Mesenchymal stem cell (in vitro differentiated cells and primary cell): ENCODE results near the gene COL18A1.

ENCODE experiments used
- DNase-seq: peaks from one replicate; pipeline ENCODE4 v3.0.0-alpha.2; 2013
- H2AFZ ChIP-seq: one replicate; pipeline ENCODE4 v1.6.1; 2013; ENCODE audit warnings: low read depth, mild to moderate bottlenecking, control low read depth, inconsistent platforms, low read length, moderate library complexity
- H2AK5ac ChIP-seq: 2 replicates; pipeline ENCODE4 v1.6.1; 2013; ENCODE audit warnings: low read length, moderate library complexity, mild to moderate bottlenecking, inconsistent platforms; ENCODE audit not compliant: severe bottlenecking
- H2BK120ac ChIP-seq: one replicate; pipeline ENCODE4 v1.6.1; 2013; ENCODE audit warnings: low read depth, mild to moderate bottlenecking, inconsistent platforms, low read length, moderate library complexity
- H2BK12ac ChIP-seq, 2 experiments: one replicate each; pipeline ENCODE4 v1.6.1; 2013; ENCODE audit warnings: inconsistent platforms in 2 of 2, low read length in 2 of 2, mild to moderate bottlenecking in 2 of 2, moderate library complexity in 2 of 2, control low read depth in 1 of 2
- H2BK15ac ChIP-seq: one replicate; pipeline ENCODE4 v1.6.1; 2013; ENCODE audit warnings: mild to moderate bottlenecking, low read depth, inconsistent platforms; ENCODE audit not compliant: poor library complexity, severe bottlenecking
- H2BK5ac ChIP-seq: 2 replicates; pipeline ENCODE4 v1.6.1; 2013; ENCODE audit warnings: low read depth, mild to moderate bottlenecking, low read length, control low read depth, inconsistent platforms; ENCODE audit not compliant: poor library complexity, severe bottlenecking
- H3K14ac ChIP-seq, 2 experiments: one replicate each; pipeline ENCODE4 v1.6.1; 2013; ENCODE audit warnings: inconsistent platforms in 2 of 2, low read length in 2 of 2, control low read depth in 1 of 2, mild to moderate bottlenecking in 1 of 2, moderate library complexity in 1 of 2
- H3K18ac ChIP-seq, 2 experiments: one replicate each; pipeline ENCODE4 v1.6.1; 2013; ENCODE audit warnings: inconsistent platforms in 2 of 2, low read length in 2 of 2, control low read depth in 1 of 2, low read depth in 1 of 2, mild to moderate bottlenecking in 1 of 2
- H3K23ac ChIP-seq, 2 experiments: one replicate each; pipeline ENCODE4 v1.6.1; 2013; ENCODE audit warnings: inconsistent platforms in 2 of 2, low read length in 2 of 2, mild to moderate bottlenecking in 2 of 2, moderate library complexity in 2 of 2, control low read depth in 1 of 2
- H3K27ac ChIP-seq: 2 replicates; pipeline ENCODE4 v1.5.1; 2013; ENCODE audit warnings: mild to moderate bottlenecking, moderate library complexity, low read length, control low read depth, inconsistent platforms; ENCODE audit not compliant: poor library complexity, severe bottlenecking
- H3K27me3 ChIP-seq, 2 experiments: 2 replicates each; pipeline versions ENCODE4 v1.6.1 to v1.7.0; 2013; ENCODE audit warnings: low read length in 2 of 2, mild to moderate bottlenecking in 2 of 2, moderate library complexity in 2 of 2, control low read depth in 1 of 2, inconsistent platforms in 1 of 2; ENCODE audit not compliant: control insufficient read depth in 1 of 2, insufficient read depth in 1 of 2
- H3K36me3 ChIP-seq, 2 experiments: 2 replicates each; pipeline versions ENCODE4 v1.6.1 to v1.7.0; 2013; ENCODE audit warnings: low read length in 2 of 2, control low read depth in 1 of 2, inconsistent platforms in 1 of 2, low read depth in 1 of 2, mild to moderate bottlenecking in 1 of 2; ENCODE audit not compliant: insufficient read depth in 2 of 2, control insufficient read depth in 1 of 2
- H3K4ac ChIP-seq, 2 experiments: one replicate each; pipeline ENCODE4 v1.6.1; 2013; ENCODE audit warnings: inconsistent platforms in 2 of 2, low read length in 2 of 2, mild to moderate bottlenecking in 2 of 2, moderate library complexity in 2 of 2, control low read depth in 1 of 2, low read depth in 1 of 2
- H3K4me1 ChIP-seq: 2 replicates; pipeline ENCODE4 v1.6.1; 2013; ENCODE audit warnings: low read depth, low read length, control low read depth; ENCODE audit not compliant: control insufficient read depth, insufficient read depth
- H3K4me2 ChIP-seq: 2 replicates; pipeline ENCODE4 v1.6.1; 2013; ENCODE audit warnings: low read length, mild to moderate bottlenecking, inconsistent platforms; ENCODE audit not compliant: poor library complexity, severe bottlenecking
- H3K4me3 ChIP-seq, 2 experiments: 2 replicates each; pipeline versions ENCODE4 v1.5.1 to v1.7.0; 2013; ENCODE audit warnings: low read length in 2 of 2, mild to moderate bottlenecking in 2 of 2, control low read depth in 1 of 2, low read depth in 1 of 2; ENCODE audit not compliant: insufficient read depth in 1 of 2
- H3K79me1 ChIP-seq: replicated peaks from 2 replicates; pipeline ENCODE4 v1.6.1; 2013; ENCODE audit warnings: mild to moderate bottlenecking, control low read depth, low read length, inconsistent platforms; ENCODE audit not compliant: poor library complexity, severe bottlenecking
- H3K9ac ChIP-seq: 2 replicates; pipeline ENCODE4 v1.7.0; 2013; ENCODE audit warnings: mild to moderate bottlenecking, low read length, moderate library complexity
- H3K9me3 ChIP-seq: 2 replicates; pipeline ENCODE4 v1.7.0; 2013; ENCODE audit warnings: mild to moderate bottlenecking, low read length; ENCODE audit not compliant: control insufficient read depth
- H4K8ac ChIP-seq: one replicate; pipeline ENCODE4 v1.6.1; 2013; ENCODE audit warnings: inconsistent platforms, mild to moderate bottlenecking, low read length, moderate library complexity
- H4K91ac ChIP-seq: one replicate; pipeline ENCODE4 v1.6.1; 2013; ENCODE audit warnings: mild to moderate bottlenecking, low read length, inconsistent platforms
- WGBS: methylation state at CpG from one replicate; pipeline ENCODE4 v1.1.7; 2013; ENCODE audit warnings: mixed read lengths; 5-methylcytosine and 5-hydroxymethylcytosine counted together

Gene COL18A1

DNA sequence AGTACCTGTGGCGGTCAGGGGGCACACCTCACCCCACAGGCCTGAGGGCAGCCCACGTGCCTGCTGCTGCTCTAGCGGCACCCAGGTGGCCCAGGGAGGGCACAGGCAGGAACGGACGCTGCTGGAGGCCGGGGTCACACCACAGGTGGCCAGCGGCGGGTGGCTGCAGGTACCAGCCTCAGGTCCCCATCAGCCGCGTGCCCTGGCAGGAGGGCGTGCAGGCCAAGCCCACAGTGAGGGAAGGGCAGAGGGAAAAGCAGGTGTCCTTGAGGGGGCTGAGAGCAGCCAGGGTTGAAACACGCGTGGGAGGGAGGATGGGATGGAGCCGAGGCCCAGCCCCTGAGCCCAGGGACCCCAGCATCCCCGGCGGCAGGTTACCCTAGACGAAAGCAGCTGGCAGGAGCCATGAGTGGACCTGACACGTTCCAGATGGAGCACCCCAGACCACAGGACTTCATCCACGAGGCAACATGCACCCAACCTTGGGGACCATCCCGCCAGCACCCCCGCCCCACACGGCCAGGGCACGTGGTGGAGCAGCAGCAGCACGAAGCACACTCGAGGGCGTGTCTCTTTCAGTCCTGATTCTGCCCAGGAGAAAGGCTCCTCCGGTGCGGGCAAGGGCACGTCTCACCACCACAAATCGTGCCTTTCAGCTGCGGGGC is 133.5 kb downstream of the COL18A1 start:
- Histone ChIP-seq H3K23ac (no peak overlapping the region), H3K36me3 (peaks cover 0 to 42% of the 10 kb centered on the region in 2 experiments), H3K27ac (no peak overlapping the region), H3K9ac (no peak overlapping the region), H4K91ac (no peak overlapping the region), H3K27me3 (no peaks in the 10 kb centered on the region), H2AFZ (no peak overlapping the region), H3K79me1 (peaks cover 25% of the 10 kb centered on the region), H4K8ac (no peak overlapping the region), H3K4me3 (no peak overlapping the region), H2AK5ac (no peak overlapping the region), H2BK15ac (no peak overlapping the region), H3K4me1 (peaks cover 29% of the 10 kb centered on the region), H3K14ac (no peak overlapping the region), H2BK5ac (no peak overlapping the region), H3K9me3 (no peaks in the 10 kb centered on the region), H2BK120ac (no peak overlapping the region), H2BK12ac (no peak overlapping the region), H3K4me2 (no peak overlapping the region), H3K4ac (no peak overlapping the region), H3K18ac (no peak overlapping the region)
- no peak for DNase-seq
- WGBS = 96% methylated on average over 30 of the region's 31 CpGs

DNA sequence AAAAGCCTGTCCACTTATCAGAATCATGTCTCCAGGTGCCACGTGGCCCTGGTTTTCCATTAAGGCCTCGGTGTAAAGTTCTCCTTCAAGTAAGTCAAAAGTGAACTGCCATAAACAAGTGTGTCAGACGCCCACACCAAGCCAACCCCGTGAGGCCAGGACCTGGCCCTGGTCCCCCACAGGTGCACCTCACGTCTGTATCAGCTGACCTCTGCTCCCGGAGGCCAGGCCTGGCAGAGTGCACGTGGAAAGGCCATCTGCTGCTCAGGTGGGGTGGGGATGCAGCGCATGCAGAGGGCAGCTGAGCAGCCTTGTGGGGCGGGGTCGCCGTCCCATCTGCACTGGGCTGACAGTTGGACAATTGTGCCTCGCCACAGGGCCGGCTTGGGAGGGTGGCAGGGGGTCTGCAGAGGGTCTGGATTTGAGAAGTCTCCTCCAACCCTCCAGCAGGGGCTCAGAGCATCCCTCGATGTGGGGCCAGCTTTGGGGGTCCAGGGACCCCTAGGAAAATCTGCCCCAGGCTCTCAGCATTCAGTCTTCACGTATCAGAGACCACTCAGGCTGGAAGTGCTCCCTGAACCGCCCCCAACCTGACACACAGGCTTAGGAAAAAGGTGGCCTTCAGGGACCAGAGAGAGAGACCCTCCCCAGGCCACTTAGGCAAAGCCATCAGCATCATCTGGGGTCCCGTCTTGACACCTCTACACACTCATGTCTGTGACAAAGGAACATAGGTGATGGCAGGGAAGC is 134.3 kb downstream of the COL18A1 start:
- H2AK5ac ChIP-seq = no peak overlapping the region
- peaks cover 20% of the 10 kb centered on the region for H3K79me1 ChIP-seq
- H3K4me2 ChIP-seq = no peak overlapping the region
- peaks cover 28% of the 10 kb centered on the region for H3K4me1 ChIP-seq
- no peak overlapping the region for H4K91ac ChIP-seq
- no peak overlapping the region for H4K8ac ChIP-seq
- H3K36me3 ChIP-seq = peaks cover 0 to 35% of the 10 kb centered on the region in 2 experiments
- H2AFZ ChIP-seq = no peak overlapping the region
- no peak overlapping the region for H3K9ac ChIP-seq
- no peak for DNase-seq
- no peaks in the 10 kb centered on the region for H3K27me3 ChIP-seq
- no peak overlapping the region for H3K18ac ChIP-seq
- H3K9me3 ChIP-seq = no peaks in the 10 kb centered on the region
- H3K23ac ChIP-seq = no peak overlapping the region
- no peak overlapping the region for H2BK12ac ChIP-seq
- no peak overlapping the region for H3K4me3 ChIP-seq
- no peak overlapping the region for H2BK15ac ChIP-seq
- WGBS = 92% methylated on average over 17 of the region's 17 CpGs
- no peak overlapping the region for H3K4ac ChIP-seq
- H2BK5ac ChIP-seq = no peak overlapping the region
- H3K27ac ChIP-seq = no peak overlapping the region
- H2BK120ac ChIP-seq = no peak overlapping the region
- H3K14ac ChIP-seq = no peak overlapping the region

DNA sequence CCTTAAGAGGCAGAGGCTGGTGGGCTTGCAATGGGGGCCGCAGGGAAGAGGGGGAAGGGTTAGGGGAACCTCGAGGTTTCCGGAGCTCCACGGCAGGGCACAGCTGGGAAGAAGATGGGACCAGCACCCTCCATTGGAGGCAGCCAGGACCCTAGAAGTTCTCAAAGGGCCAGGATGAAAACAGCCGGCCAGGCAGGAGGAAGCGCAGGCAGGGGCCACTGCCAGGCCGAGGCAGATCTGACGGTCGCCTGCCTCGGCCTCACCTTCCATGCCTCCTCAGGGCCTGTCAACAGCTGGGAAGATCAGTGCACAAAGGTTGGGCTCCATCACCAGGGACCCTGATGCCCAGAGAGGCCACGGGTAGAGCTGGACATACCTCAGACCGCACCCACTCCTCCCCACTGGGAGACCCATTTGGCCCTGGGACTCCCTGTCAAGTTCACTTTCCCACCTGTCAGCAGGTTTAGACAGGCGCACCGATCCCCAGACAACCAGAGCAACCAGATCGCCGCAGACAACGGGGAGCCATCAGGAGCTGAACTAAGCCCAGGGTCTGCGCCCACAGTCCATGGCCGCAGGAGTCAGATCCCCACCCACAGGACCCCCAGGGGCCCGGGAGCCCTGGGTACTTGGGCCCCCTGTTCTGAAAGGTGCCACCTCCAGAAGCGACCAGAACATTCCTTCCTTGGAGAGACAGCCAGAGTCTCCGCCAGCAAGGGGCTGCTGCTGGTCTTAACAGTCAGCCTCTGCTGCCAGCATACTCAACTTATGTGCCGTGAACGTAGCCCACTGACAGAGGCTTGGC is 135.0 kb downstream of the COL18A1 start:
- no peak overlapping the region for H2BK12ac ChIP-seq
- H3K36me3 ChIP-seq = peaks cover 0 to 28% of the 10 kb centered on the region in 2 experiments
- no peak overlapping the region for H2AK5ac ChIP-seq
- H3K4me1 ChIP-seq = peaks cover 21% of the 10 kb centered on the region
- no peak overlapping the region for H3K4me2 ChIP-seq
- no peaks in the 10 kb centered on the region for H3K27me3 ChIP-seq
- no peak overlapping the region for H3K14ac ChIP-seq
- 97% methylated on average over 24 of the region's 24 CpGs for WGBS
- H3K9ac ChIP-seq = no peak overlapping the region
- H3K9me3 ChIP-seq = no peaks in the 10 kb centered on the region
- no peak overlapping the region for H3K27ac ChIP-seq
- H2BK15ac ChIP-seq = no peak overlapping the region
- H3K4ac ChIP-seq = no peak overlapping the region
- no peak overlapping the region for H4K91ac ChIP-seq
- no peak overlapping the region for H4K8ac ChIP-seq
- no peak overlapping the region for H2AFZ ChIP-seq
- no peak overlapping the region for H2BK120ac ChIP-seq
- H3K4me3 ChIP-seq = no peak overlapping the region
- no peak overlapping the region for H3K23ac ChIP-seq
- no peak overlapping the region for H2BK5ac ChIP-seq
- H3K18ac ChIP-seq = no peak overlapping the region
- no peak for DNase-seq
- peaks cover 18% of the 10 kb centered on the region for H3K79me1 ChIP-seq

DNA sequence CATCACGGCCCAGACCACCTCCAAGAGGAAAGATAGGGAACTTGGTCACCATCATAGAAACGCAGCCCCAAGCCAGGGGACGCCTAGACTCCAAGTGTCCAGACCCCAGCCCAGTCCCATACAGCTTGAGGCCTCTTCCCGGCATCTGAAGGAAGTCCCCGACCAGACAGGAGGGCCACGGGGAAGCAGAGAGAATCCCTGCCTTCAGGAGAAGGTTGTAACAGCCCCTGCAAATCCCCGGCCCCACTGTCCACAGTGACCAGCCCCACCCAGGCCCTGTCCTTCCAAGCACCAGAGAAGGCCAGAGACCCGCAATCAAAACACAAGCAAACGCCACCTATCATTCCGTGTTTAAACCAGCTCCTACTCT is 135.6 kb downstream of the COL18A1 start:
- Histone ChIP-seq H3K4me3 (no peak overlapping the region), H2BK15ac (no peak overlapping the region), H2BK120ac (no peak overlapping the region), H4K91ac (no peak overlapping the region), H3K4ac (no peak overlapping the region), H4K8ac (no peak overlapping the region), H3K23ac (no peak overlapping the region), H2AFZ (no peak overlapping the region), H3K27ac (no peak overlapping the region), H3K9ac (no peak overlapping the region), H3K79me1 (peaks cover 18% of the 10 kb centered on the region), H3K18ac (no peak overlapping the region), H2BK12ac (no peak overlapping the region), H3K27me3 (no peaks in the 10 kb centered on the region), H3K36me3 (peaks cover 0 to 22% of the 10 kb centered on the region in 2 experiments), H3K9me3 (no peaks in the 10 kb centered on the region), H3K4me2 (no peak overlapping the region), H2BK5ac (no peak overlapping the region), H3K4me1 (peaks cover 20% of the 10 kb centered on the region), H2AK5ac (no peak overlapping the region), H3K14ac (no peak overlapping the region)
- no peak for DNase-seq
- 96% methylated on average over 10 of the region's 10 CpGs for WGBS
